ENCODE data around the gene FAM228B.
"Not testable (repeated sequence)": the region's sequence is repeated elsewhere in the genome, so short reads cannot be mapped to it uniquely, and the experiment has no call there.

FAM228B gene

GRCh38 chr2:24125956-24126355 is 2.7 kb downstream of the FAM228B start:
- Histone ChIP-seq H3K4me3 (no peak overlapping the region), H3K36me3 (no peaks in the 10 kb centered on the region), H3K4me1 (peaks cover 0 to 27% (median 14%) of the 10 kb centered on the region in 4 donors), H3K27ac (no peak overlapping the region), H3K27me3 (no peaks in the 10 kb centered on the region), H3K9me3 (no peaks in the 10 kb centered on the region)
- intact Hi-C loops (cut with DNase I; ENCODE audit: low total_unique reads): no loop called here
- no peak for DNase-seq
- TF ChIP-seq CTCF (IDR thresholded peaks at IDR 0.05): no peak

GRCh38 chr2:24132543-24132942 is 9.3 kb downstream of the FAM228B start:
- Histone ChIP-seq H3K4me1 (no peaks in the 10 kb centered on the region), H3K36me3 (no peaks in the 10 kb centered on the region), H3K4me3 (no peak overlapping the region), H3K27me3 (no peaks in the 10 kb centered on the region), H3K9me3 (peaks cover 0 to 7% (median 0%) of the 10 kb centered on the region in 3 donors), H3K27ac (no peak overlapping the region)
- TF ChIP-seq CTCF (IDR thresholded peaks at IDR 0.05): no peak
- intact Hi-C loops (cut with DNase I; ENCODE audit: low total_unique reads): no loop called here
- DNase-seq: no peak

GRCh38 chr2:24140305-24140704 is 17.0 kb downstream of the FAM228B start:
- H3K4me1 ChIP-seq; H3K27ac ChIP-seq; H3K4me3 ChIP-seq; intact Hi-C loops (cut with DNase I; ENCODE audit: low total_unique reads); H3K9me3 ChIP-seq; H3K27me3 ChIP-seq; DNase-seq: not testable (repeated sequence)
- H3K36me3 ChIP-seq: peaks cover 10 to 20% (median 18%) of the 10 kb centered on the region in 3 donors

GRCh38 chr2:24147364-24147763 is 24.1 kb downstream of the FAM228B start:
- no peak for DNase-seq
- Histone ChIP-seq H3K9me3 (peaks cover 0 to 11% (median 3%) of the 10 kb centered on the region in 3 donors), H3K4me3 (no peak overlapping the region), H3K36me3 (peaks cover 32 to 58% (median 40%) of the 10 kb centered on the region in 3 donors), H3K27ac (no peak overlapping the region), H3K4me1 (no peaks in the 10 kb centered on the region), H3K27me3 (no peaks in the 10 kb centered on the region)
- no peak for TF ChIP-seq CTCF (IDR thresholded peaks at IDR 0.05)
- intact Hi-C loops (cut with DNase I; ENCODE audit: low total_unique reads): no loop called here

- peaks cover 22 to 43% (median 42%) of the 10 kb centered on the region in 3 donors for H3K36me3 ChIP-seq
Observed at GRCh38 chr2:24152413-24153197, 29.3 kb downstream of the FAM228B start.

More at GRCh38 chr2:24152413-24153197, 29.3 kb downstream of the FAM228B start:
- Histone ChIP-seq H3K4me1 (no peaks in the 10 kb centered on the region), H3K4me3 (no peak overlapping the region), H3K27me3 (no peaks in the 10 kb centered on the region), H3K9me3 (peaks cover 0 to 7% (median 3%) of the 10 kb centered on the region in 3 donors), H3K27ac (no peak overlapping the region)
- TF ChIP-seq CTCF (IDR thresholded peaks at IDR 0.05): no peak
- intact Hi-C loops (cut with DNase I; ENCODE audit: low total_unique reads): no loop called here
- DNase-seq: no peak
